ENCODE data around the gene VPS37C. TPM values are rescaled to one million over a fixed set of nuclear protein-coding genes. Genes with fewer than 3 reads are reported as not detected.
"Not testable (repeated sequence)": the region's sequence is repeated elsewhere in the genome, so short reads cannot be mapped to it uniquely, and the experiment has no call there.

VPS37C gene
- total and polyA plus RNA-seq, 3 experiments from 2014 or later = 1.3 to 10.3 (median 8.4) TPM

- Histone ChIP-seq H3K27me3 (ENCODE audit: insufficient read depth, low read length, poor library complexity, severe bottlenecking) (no peaks in the 10 kb centered on the region), H3K36me3 (ENCODE audit: insufficient read depth, low read length) (no peaks in the 10 kb centered on the region), H3K27ac (ENCODE audit: low read depth, low read length) (no peak overlapping the region), H3K4me1 (ENCODE audit: insufficient read depth, low read length) (peaks cover 13% of the 10 kb centered on the region), H3K4me3 (ENCODE audit: low read length) (no peak overlapping the region), H3K9me3 (ENCODE audit: low read length) (no peaks in the 10 kb centered on the region)
- H3K27me3 Mint-ChIP-seq = peaks cover 7 to 9% of the 10 kb centered on the region in 2 donors
- H3K4me3 Mint-ChIP-seq = no peak overlapping the region
- CTCF ChIA-PET = no interaction called here
- peaks cover 0 to 3% (median 0%) of the 10 kb centered on the region in 5 donors for H3K9me3 Mint-ChIP-seq
- no peaks in the 10 kb centered on the region for H3K36me3 Mint-ChIP-seq
- no peak for DNase-seq
- H3K27ac Mint-ChIP-seq = no peak overlapping the region
- POLR2A ChIA-PET = no interaction called here
- peaks cover 11 to 17% (median 12%) of the 10 kb centered on the region in 3 donors for H3K4me1 Mint-ChIP-seq
Measured at GRCh38 chr11:61172888-61173287, 11.7 kb upstream of the VPS37C start.

DNA sequence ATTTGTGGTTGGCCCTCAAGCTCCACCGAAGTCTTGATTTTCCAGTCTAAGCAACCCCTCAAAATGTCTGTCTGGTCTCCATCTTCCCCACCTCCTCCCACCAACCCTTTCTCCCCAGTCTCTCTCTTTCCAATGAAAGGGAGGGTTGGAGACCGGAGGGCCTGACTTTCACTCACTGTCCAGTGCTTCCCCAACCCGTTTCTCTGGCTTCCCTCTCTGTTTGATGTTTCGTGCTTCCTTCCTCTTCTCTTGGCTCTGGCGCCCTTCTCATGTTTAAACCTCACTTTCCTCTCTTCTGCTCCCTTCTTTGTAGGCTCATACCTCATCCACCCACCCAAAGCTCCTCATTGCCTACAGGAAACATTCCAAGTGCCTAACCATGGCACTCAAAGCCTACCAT is 11.1 kb upstream of the VPS37C start:
- ChIA-PET POLR2A (no interaction called here), CTCF (interaction anchor here (1.1 kb wide), 1 partner anchor 13 kb away, joined by 4 read pairs; no protein-coding TSS in a partner anchor)
- Mint-ChIP-seq H3K27ac (peak overlapping the region in 2 of 8 donors; percentile 4 to 13), H3K4me1 (peaks cover 11 to 20% (median 12%) of the 10 kb centered on the region in 3 donors), H3K4me3 (no peak overlapping the region), H3K36me3 (no peaks in the 10 kb centered on the region), H3K27me3 (peaks cover 7 to 9% of the 10 kb centered on the region in 2 donors), H3K9me3 (peaks cover 0 to 3% (median 0%) of the 10 kb centered on the region in 5 donors)
- Histone ChIP-seq H3K9me3 (ENCODE audit: low read length) (no peaks in the 10 kb centered on the region), H3K27me3 (ENCODE audit: insufficient read depth, low read length, poor library complexity, severe bottlenecking) (no peaks in the 10 kb centered on the region), H3K27ac (ENCODE audit: low read depth, low read length) (no peak overlapping the region), H3K4me1 (ENCODE audit: insufficient read depth, low read length) (peaks cover 13% of the 10 kb centered on the region), H3K36me3 (ENCODE audit: insufficient read depth, low read length) (no peaks in the 10 kb centered on the region), H3K4me3 (ENCODE audit: low read length) (no peak overlapping the region)
- DNase-seq = no peak

DNA sequence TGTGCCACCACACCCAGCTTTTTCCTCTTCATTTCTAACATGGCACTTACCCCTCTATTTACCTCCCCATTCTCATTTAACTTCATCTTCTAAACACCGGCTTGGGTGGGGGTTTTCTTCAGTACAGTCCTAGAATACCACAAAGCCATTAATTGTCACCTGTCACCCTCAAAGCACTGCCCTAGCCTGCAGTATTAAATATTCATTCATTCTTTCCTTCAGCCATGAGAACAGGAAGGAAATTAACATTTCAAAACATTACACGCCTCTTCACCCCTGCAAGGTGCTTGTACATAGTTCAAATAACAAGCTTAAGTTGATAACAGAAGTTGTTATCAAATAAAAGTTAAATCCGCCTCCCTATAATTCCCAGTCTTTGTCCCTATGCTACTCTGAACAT is 10.7 kb upstream of the VPS37C start:
- no peak for DNase-seq
- Mint-ChIP-seq H3K9me3 (peaks cover 0 to 3% (median 0%) of the 10 kb centered on the region in 5 donors), H3K4me1 (peaks cover 11 to 21% (median 12%) of the 10 kb centered on the region in 3 donors), H3K36me3 (no peaks in the 10 kb centered on the region), H3K27ac (peak overlapping the region in 1 of 8 donors; percentile 4), H3K4me3 (no peak overlapping the region), H3K27me3 (peaks cover 7 to 9% of the 10 kb centered on the region in 2 donors)
- no peaks in the 10 kb centered on the region for H3K36me3 ChIP-seq (ENCODE audit: insufficient read depth, low read length)
- H3K4me3 ChIP-seq (ENCODE audit: low read length) = no peak overlapping the region
- peaks cover 13% of the 10 kb centered on the region for H3K4me1 ChIP-seq (ENCODE audit: insufficient read depth, low read length)
- no peak overlapping the region for H3K27ac ChIP-seq (ENCODE audit: low read depth, low read length)
- CTCF ChIA-PET = interaction anchor here (1.1 kb wide), 1 partner anchor 12 kb away, joined by 4 read pairs; no protein-coding TSS in a partner anchor
- POLR2A ChIA-PET = no interaction called here
- H3K27me3 ChIP-seq (ENCODE audit: insufficient read depth, low read length, poor library complexity, severe bottlenecking) = no peaks in the 10 kb centered on the region
- no peaks in the 10 kb centered on the region for H3K9me3 ChIP-seq (ENCODE audit: low read length)

DNA sequence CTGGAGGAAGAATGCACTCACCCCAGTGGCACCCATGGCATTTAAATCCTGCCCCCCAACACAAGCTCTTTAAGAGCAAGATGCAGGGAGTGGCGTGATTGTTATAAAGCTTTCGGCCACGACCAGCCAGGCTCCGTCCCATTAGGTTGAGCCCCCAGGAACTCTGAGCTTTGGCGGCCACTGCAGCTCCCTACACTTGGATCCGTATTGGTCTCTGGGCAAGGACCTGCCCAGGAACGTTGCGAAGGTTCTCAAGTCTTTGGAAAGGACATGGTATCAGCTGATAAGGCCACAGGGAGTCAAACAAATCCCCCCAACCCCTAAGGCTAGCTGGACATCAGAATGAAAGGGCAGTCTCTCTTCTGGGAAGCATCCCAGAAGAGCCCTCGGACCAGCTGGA is 9.3 kb upstream of the VPS37C start:
- Histone ChIP-seq H3K36me3 (ENCODE audit: insufficient read depth, low read length) (no peaks in the 10 kb centered on the region), H3K9me3 (ENCODE audit: low read length) (no peaks in the 10 kb centered on the region), H3K27ac (ENCODE audit: low read depth, low read length) (no peak overlapping the region), H3K4me1 (ENCODE audit: insufficient read depth, low read length) (peaks cover 13% of the 10 kb centered on the region), H3K4me3 (ENCODE audit: low read length) (no peak overlapping the region), H3K27me3 (ENCODE audit: insufficient read depth, low read length, poor library complexity, severe bottlenecking) (no peaks in the 10 kb centered on the region)
- ChIA-PET POLR2A (no interaction called here), CTCF (interaction anchor here (2.3 kb wide), 1 partner anchor 17 kb away, joined by 6 read pairs; no protein-coding TSS in a partner anchor)
- peaks cover 0 to 3% (median 0%) of the 10 kb centered on the region in 5 donors for H3K9me3 Mint-ChIP-seq
- H3K36me3 Mint-ChIP-seq = no peaks in the 10 kb centered on the region
- H3K4me3 Mint-ChIP-seq = no peak overlapping the region
- DNase-seq = no peak
- no peak overlapping the region for H3K27ac Mint-ChIP-seq
- H3K4me1 Mint-ChIP-seq = peaks cover 11 to 21% (median 12%) of the 10 kb centered on the region in 3 donors
- peaks cover 3% of the 10 kb centered on the region in 2 donors for H3K27me3 Mint-ChIP-seq

GRCh38 chr11:61168800-61169199 is 7.6 kb upstream of the VPS37C start:
- H3K27me3 Mint-ChIP-seq = peaks cover under 1 to 1% of the 10 kb centered on the region in 2 donors
- H3K36me3 Mint-ChIP-seq = no peaks in the 10 kb centered on the region
- Histone ChIP-seq H3K4me3 (ENCODE audit: low read length) (no peak overlapping the region), H3K9me3 (ENCODE audit: low read length) (no peaks in the 10 kb centered on the region), H3K36me3 (ENCODE audit: insufficient read depth, low read length) (no peaks in the 10 kb centered on the region), H3K4me1 (ENCODE audit: insufficient read depth, low read length) (peaks cover 20% of the 10 kb centered on the region), H3K27me3 (ENCODE audit: insufficient read depth, low read length, poor library complexity, severe bottlenecking) (no peaks in the 10 kb centered on the region), H3K27ac (ENCODE audit: low read depth, low read length) (no peak overlapping the region)
- H3K9me3 Mint-ChIP-seq = peaks cover 0 to 3% (median 0%) of the 10 kb centered on the region in 5 donors
- H3K27ac Mint-ChIP-seq = peak overlapping the region in 1 of 8 donors; percentile 36
- no peak overlapping the region for H3K4me3 Mint-ChIP-seq
- CTCF ChIA-PET = interaction anchor here (2.3 kb wide), 1 partner anchor 19 kb away, joined by 6 read pairs; no protein-coding TSS in a partner anchor
- POLR2A ChIA-PET = no interaction called here
- H3K4me1 Mint-ChIP-seq = peaks cover 18 to 34% (median 22%) of the 10 kb centered on the region in 3 donors
- DNase-seq = no peak

DNA sequence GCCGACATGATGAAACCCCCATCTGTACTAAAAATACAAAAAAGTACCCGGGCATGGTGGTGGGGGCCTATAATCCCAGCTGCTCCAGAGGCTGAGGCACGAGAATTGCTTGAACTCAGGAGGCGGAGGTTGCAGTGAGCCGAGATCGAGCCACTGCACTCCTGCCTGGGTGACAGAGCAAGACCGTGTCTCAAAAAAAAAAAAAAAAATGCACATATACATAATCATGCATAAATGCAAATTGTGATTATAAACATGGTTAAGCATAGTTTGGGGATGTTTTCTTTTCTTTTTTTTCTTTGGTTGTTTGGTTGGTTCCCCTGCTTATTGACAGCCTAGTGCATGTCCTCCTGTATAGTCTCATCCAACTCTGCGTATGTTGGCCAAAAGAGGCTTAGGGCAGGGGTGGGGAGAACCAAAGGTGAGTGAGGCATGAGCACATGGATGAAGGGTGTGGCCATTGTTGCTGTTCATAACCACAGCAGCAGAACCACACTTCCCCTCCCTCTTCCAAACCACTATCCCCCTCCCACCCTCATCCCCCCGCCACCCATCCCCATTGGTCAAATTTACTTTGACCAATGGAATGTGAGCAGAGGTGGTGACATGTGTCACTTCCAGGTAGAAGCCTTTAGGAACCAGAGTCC is 6.9 kb upstream of the VPS37C start:
- Histone ChIP-seq H3K27ac (ENCODE audit: low read depth, low read length) (no peak overlapping the region), H3K4me3 (ENCODE audit: low read length) (no peak overlapping the region), H3K9me3 (ENCODE audit: low read length) (no peaks in the 10 kb centered on the region), H3K36me3 (ENCODE audit: insufficient read depth, low read length) (no peaks in the 10 kb centered on the region), H3K27me3 (ENCODE audit: insufficient read depth, low read length, poor library complexity, severe bottlenecking) (no peaks in the 10 kb centered on the region), H3K4me1 (ENCODE audit: insufficient read depth, low read length) (peaks cover 20% of the 10 kb centered on the region)
- no peak overlapping the region for H3K4me3 Mint-ChIP-seq
- H3K9me3 Mint-ChIP-seq = peaks cover 0 to 1% (median 0%) of the 10 kb centered on the region in 5 donors
- no peaks in the 10 kb centered on the region for H3K27me3 Mint-ChIP-seq
- H3K4me1 Mint-ChIP-seq = peaks cover 20 to 36% (median 24%) of the 10 kb centered on the region in 3 donors
- DNase-seq = no peak
- CTCF ChIA-PET = no interaction called here
- H3K36me3 Mint-ChIP-seq = no peaks in the 10 kb centered on the region
- no peak overlapping the region for H3K27ac Mint-ChIP-seq
- POLR2A ChIA-PET = no interaction called here

- CTCF ChIA-PET; H3K27me3 Mint-ChIP-seq; H3K9me3 ChIP-seq (ENCODE audit: low read length); POLR2A ChIA-PET; H3K27me3 ChIP-seq (ENCODE audit: insufficient read depth, low read length, poor library complexity, severe bottlenecking); H3K36me3 ChIP-seq (ENCODE audit: insufficient read depth, low read length); H3K9me3 Mint-ChIP-seq; H3K27ac Mint-ChIP-seq; H3K4me3 Mint-ChIP-seq; H3K27ac ChIP-seq (ENCODE audit: low read depth, low read length); H3K4me3 ChIP-seq (ENCODE audit: low read length); DNase-seq; H3K36me3 Mint-ChIP-seq: not testable (repeated sequence)
- H3K4me1 Mint-ChIP-seq = peaks cover 20 to 36% (median 20%) of the 10 kb centered on the region in 3 donors
- H3K4me1 ChIP-seq (ENCODE audit: insufficient read depth, low read length) = peaks cover 13% of the 10 kb centered on the region
Measured at GRCh38 chr11:61166331-61166730, 5.1 kb upstream of the VPS37C start.

DNA sequence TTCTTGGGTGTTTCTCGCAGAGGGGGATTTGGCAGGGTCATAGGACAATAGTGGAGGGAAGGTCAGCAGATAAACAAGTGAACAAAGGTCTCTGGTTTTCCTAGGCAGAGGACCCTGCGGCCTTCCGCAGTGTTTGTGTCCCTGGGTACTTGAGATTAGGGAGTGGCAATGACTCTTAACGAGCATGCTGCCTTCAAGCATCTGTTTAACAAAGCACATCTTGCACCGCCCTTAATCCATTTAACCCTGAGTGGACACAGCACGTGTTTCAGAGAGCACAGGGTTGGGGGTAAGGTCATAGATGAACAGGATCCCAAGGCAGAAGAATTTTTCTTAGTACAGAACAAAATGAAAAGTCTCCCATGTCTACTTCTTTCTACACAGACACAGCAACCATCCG is 4.6 kb upstream of the VPS37C start:
- peaks cover 15% of the 10 kb centered on the region for H3K4me1 ChIP-seq (ENCODE audit: insufficient read depth, low read length)
- H3K4me3 ChIP-seq (ENCODE audit: low read length); H3K9me3 ChIP-seq (ENCODE audit: low read length); CTCF ChIA-PET; H3K27ac Mint-ChIP-seq; H3K4me3 Mint-ChIP-seq; DNase-seq; POLR2A ChIA-PET; H3K9me3 Mint-ChIP-seq; H3K36me3 Mint-ChIP-seq; H3K27me3 Mint-ChIP-seq; H3K36me3 ChIP-seq (ENCODE audit: insufficient read depth, low read length); H3K27me3 ChIP-seq (ENCODE audit: insufficient read depth, low read length, poor library complexity, severe bottlenecking); H3K27ac ChIP-seq (ENCODE audit: low read depth, low read length): not testable (repeated sequence)
- H3K4me1 Mint-ChIP-seq = peaks cover 21 to 38% (median 22%) of the 10 kb centered on the region in 3 donors
